Sigmoid colon (tissue), 7 donors: ENCODE measurements around the gene KIF23. TPM values are rescaled to one million over a fixed set of nuclear protein-coding genes. Genes with fewer than 3 reads are reported as not detected.

Experiments
- DNase-seq: peaks from one replicate; pipeline ENCODE4 v3.0.0-alpha.2; 2019
- H3K27ac ChIP-seq, 4 donors: fragments of 200-600 bp; sonication (generic); one replicate each; pipeline ENCODE4 v1.5.1; 2016 to 2019; ENCODE audit warnings: mild to moderate bottlenecking in 1 of 4
- H3K27me3 ChIP-seq, 3 donors: fragments of 200-600 bp; sonication (generic); one replicate each; pipeline ENCODE4 v1.5.1; 2019; ENCODE audit warnings: mild to moderate bottlenecking in 1 of 3
- H3K36me3 ChIP-seq, 4 donors: fragments of 200-600 bp; sonication (generic); one replicate each; pipeline ENCODE4 v1.5.1; 2016 to 2019
- H3K4me1 ChIP-seq, 4 donors: fragments of 200-600 bp; sonication (generic); one replicate each; pipeline ENCODE4 v1.5.1; 2017 to 2019
- H3K4me3 ChIP-seq, 4 donors: fragments of 200-600 bp; sonication (generic); one replicate each; pipeline ENCODE4 v1.5.1; 2017 to 2019; ENCODE audit warnings: mild to moderate bottlenecking in 2 of 4, moderate library complexity in 1 of 4
- H3K9me3 ChIP-seq, 4 donors: fragments of 200-600 bp in 3 of 4; sonication (generic) in 3 of 4; one replicate each; pipeline versions ENCODE4 v1.5.1 to v1.6.1; 2013 to 2019
- CTCF ChIP-seq, 4 experiments: fragments of 450-650 bp in 3 of 4; fragments of 200-600 bp in 1 of 4; IDR thresholded peaks; one replicate each; pipeline ENCODE4 v1.5.1; 2016 to 2019; ENCODE audit warnings: antibody characterized with exemption in 4 of 4, mild to moderate bottlenecking in 3 of 4, moderate library complexity in 2 of 4
- EP300 ChIP-seq, 4 donors: sonication (generic); formaldehyde crosslinking; IDR thresholded peaks; one replicate each; pipeline ENCODE4 v1.6.1; 2017; ENCODE audit warnings: antibody characterized with exemption in 4 of 4
- POLR2A ChIP-seq, 2 donors: fragments of 450-650 bp; IDR thresholded peaks; one replicate each; pipeline ENCODE4 v1.6.1; 2016; ENCODE audit warnings: antibody characterized with exemption in 2 of 2, mild to moderate bottlenecking in 2 of 2, moderate library complexity in 2 of 2
- POLR2AphosphoS5 ChIP-seq, 4 donors: sonication (generic); formaldehyde crosslinking; IDR thresholded peaks; one replicate each; pipeline ENCODE4 v1.6.1; 2017; ENCODE audit warnings: antibody characterized with exemption in 4 of 4
- WGBS, 2 donors: extraction: QIAGEN DNeasy Blood & Tissue Kit; methylation state at CpG; one replicate each; pipeline ENCODE4 v1.1.7; 2013; 5-methylcytosine and 5-hydroxymethylcytosine counted together
- intact Hi-C: fragments of 100-400 bp; cut with DNase I; formaldehyde crosslinking; loops from one replicate; pipeline ENCODE4 v1.15.1; 2023
- polyA plus RNA-seq, 3 donors: library from polyadenylated mRNA; stranded (reverse); fragments of 200-250 nt; gene quantifications; one replicate each; pipeline ENCODE4 v1.2.3, GENCODE V29; 2013
- total RNA-seq, 4 donors: library from RNA; depleted of rRNA; stranded (reverse); fragments of >200 nt; gene quantifications; one replicate each; pipeline ENCODE4 v1.1.0, GENCODE V29; 2016
- donor health status: healthy with polysubstance abuse.
- donor health status: Bipolar disorder and iron deficiency.
- donor health status: healthy.

KIF23 gene
- total and polyA plus RNA-seq, 7 donors = 0.16 to 10.8 (median 2.1) TPM

- 94 to 96% methylated on average over 7 of the region's 7 CpGs for WGBS, 2 donors
- Histone ChIP-seq H3K4me3 (no peak overlapping the region), H3K27me3 (no peaks in the 10 kb centered on the region), H3K27ac (no peak overlapping the region), H3K36me3 (no peaks in the 10 kb centered on the region), H3K9me3 (no peaks in the 10 kb centered on the region), H3K4me1 (peaks cover 0 to 1% (median under 1%) of the 10 kb centered on the region in 4 donors)
- no peak for TF ChIP-seq EP300 (IDR thresholded peaks at IDR 0.05)
- TF ChIP-seq POLR2AphosphoS5 (IDR thresholded peaks at IDR 0.05) = no peak
- TF ChIP-seq CTCF (IDR thresholded peaks at IDR 0.05) = no peak
- no peak for TF ChIP-seq POLR2A (IDR thresholded peaks at IDR 0.05)
- DNase-seq = no peak
- intact Hi-C loops = no loop called here
Observed at GRCh38 chr15:69389426-69389825, 24.7 kb upstream of the KIF23 start.

GRCh38 chr15:69390575-69390974 is 23.6 kb upstream of the KIF23 start:
- intact Hi-C loops = loop anchor here (10.0 kb wide), 1 partner anchor 226 kb away; the partner anchor contains the start of gene GLCE
- WGBS, 2 donors = 94 to 97% methylated on average over 2 of the region's 2 CpGs
- no peaks in the 10 kb centered on the region for H3K27me3 ChIP-seq

GRCh38 chr15:69391046-69391757 is 22.9 kb upstream of the KIF23 start:
- TF ChIP-seq CTCF (IDR thresholded peaks at IDR 0.05) = no peak
- TF ChIP-seq POLR2A (IDR thresholded peaks at IDR 0.05) = no peak
- no peak for TF ChIP-seq POLR2AphosphoS5 (IDR thresholded peaks at IDR 0.05)
- no peak for TF ChIP-seq EP300 (IDR thresholded peaks at IDR 0.05)
- Histone ChIP-seq H3K4me3 (no peak overlapping the region), H3K4me1 (peaks cover 0 to 7% (median 5%) of the 10 kb centered on the region in 4 donors), H3K9me3 (no peaks in the 10 kb centered on the region), H3K27me3 (no peaks in the 10 kb centered on the region), H3K27ac (no peak overlapping the region), H3K36me3 (no peaks in the 10 kb centered on the region)
- intact Hi-C loops = loop anchor here (10.0 kb wide), 1 partner anchor 226 kb away; the partner anchor contains the start of gene GLCE
- peak; percentile 7 for DNase-seq
- 92 to 94% methylated on average over 11 of the region's 11 CpGs for WGBS, 2 donors

More at GRCh38 chr15:69390575-69390974, 23.6 kb upstream of the KIF23 start:
- DNase-seq = peak; percentile 8
- peaks cover 0 to 7% (median 5%) of the 10 kb centered on the region in 4 donors for H3K4me1 ChIP-seq
- H3K4me3 ChIP-seq = no peak overlapping the region
- H3K36me3 ChIP-seq = no peaks in the 10 kb centered on the region
- no peak overlapping the region for H3K27ac ChIP-seq
- no peak for TF ChIP-seq POLR2A (IDR thresholded peaks at IDR 0.05)
- no peak for TF ChIP-seq CTCF (IDR thresholded peaks at IDR 0.05)
- TF ChIP-seq EP300 (IDR thresholded peaks at IDR 0.05) = no peak
- TF ChIP-seq POLR2AphosphoS5 (IDR thresholded peaks at IDR 0.05) = no peak
- no peaks in the 10 kb centered on the region for H3K9me3 ChIP-seq

GRCh38 chr15:69392352-69392751 is 21.8 kb upstream of the KIF23 start:
- H3K27ac ChIP-seq = no peak overlapping the region
- TF ChIP-seq EP300 (IDR thresholded peaks at IDR 0.05) (no peak), POLR2A (IDR thresholded peaks at IDR 0.05) (no peak), POLR2AphosphoS5 (IDR thresholded peaks at IDR 0.05) (no peak), CTCF (IDR thresholded peaks at IDR 0.05) (no peak)
- no peak overlapping the region for H3K4me3 ChIP-seq
- H3K36me3 ChIP-seq = no peaks in the 10 kb centered on the region
- intact Hi-C loops = loop anchor here (10.0 kb wide), 1 partner anchor 228 kb away; the partner anchor contains the start of gene GLCE
- 34 to 66% methylated on average over 4 of the region's 4 CpGs for WGBS, 2 donors
- no peak for DNase-seq
- H3K9me3 ChIP-seq = no peaks in the 10 kb centered on the region
- peaks cover 0 to 7% (median 5%) of the 10 kb centered on the region in 4 donors for H3K4me1 ChIP-seq
- H3K27me3 ChIP-seq = no peaks in the 10 kb centered on the region
